Measurements from ENCODE around the gene TEX11.
"Not testable (repeated sequence)": the region's sequence is repeated elsewhere in the genome, so short reads cannot be mapped to it uniquely, and the experiment has no call there.

Gene TEX11

DNA sequence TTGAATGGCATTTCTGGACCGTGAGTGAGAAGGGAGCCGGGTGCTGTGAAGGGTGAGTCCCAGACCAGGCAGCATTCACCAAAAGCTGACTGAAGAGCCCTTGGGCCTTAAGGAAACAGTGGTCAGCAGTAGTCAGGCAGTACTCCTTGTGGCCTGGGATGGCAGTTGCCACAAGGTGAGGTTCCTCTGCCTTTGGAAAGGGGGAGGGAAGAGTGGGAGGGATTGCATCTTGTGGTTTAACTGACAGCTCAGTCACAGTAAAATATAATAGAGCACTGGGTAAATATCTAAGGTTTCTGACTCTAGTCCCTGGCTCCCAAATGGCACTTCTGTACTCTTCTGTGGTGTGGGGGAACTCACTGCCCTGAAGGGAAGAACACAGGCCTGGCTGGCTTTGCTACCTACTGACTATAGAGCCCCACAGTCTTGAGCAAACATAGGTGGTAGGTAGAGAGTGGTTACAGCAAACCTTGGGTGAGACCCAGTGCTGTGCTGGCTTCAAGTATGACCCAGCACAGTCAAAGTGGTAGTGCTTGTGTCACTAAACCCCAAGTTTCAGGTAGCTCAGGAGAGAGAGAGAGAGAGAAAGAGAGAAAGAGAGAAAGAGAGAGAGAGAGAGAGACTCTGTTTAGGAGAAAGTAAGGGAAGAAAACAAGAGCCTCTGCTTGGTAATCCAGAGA lies 154.2 kb downstream of the TEX11 start:
- no peak for DNase-seq

GRCh38 chrX:70733774-70734173 lies 174.7 kb downstream of the TEX11 start:
- not testable (repeated sequence) for DNase-seq

DNA sequence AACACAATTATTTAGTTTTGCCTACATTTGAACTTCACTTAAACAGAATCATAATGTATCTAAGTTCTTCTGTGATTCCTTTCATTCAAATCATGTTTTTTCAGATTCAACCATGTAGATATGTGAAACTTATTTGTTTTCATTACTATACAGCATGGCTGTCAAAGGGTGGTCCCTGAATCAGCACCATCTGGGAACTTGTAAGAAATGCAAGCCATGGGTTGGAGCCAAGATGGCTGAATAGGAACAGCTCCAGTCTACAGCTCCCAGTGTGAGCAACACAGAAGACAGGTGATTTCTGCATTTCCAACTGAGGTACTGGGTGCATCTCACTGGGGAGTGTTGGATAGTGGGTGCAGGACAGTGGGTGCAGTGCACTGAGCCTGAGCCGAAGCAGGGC lies 180.6 kb downstream of the TEX11 start:
- not testable (repeated sequence) for DNase-seq

GRCh38 chrX:70720721-70721120 lies 187.8 kb downstream of the TEX11 start:
- no peak for DNase-seq

- not testable (repeated sequence) for DNase-seq
Measured at GRCh38 chrX:70711336-70711735, 197.2 kb downstream of the TEX11 start.

- DNase-seq: no peak
Measured at GRCh38 chrX:70694339-70695122, 214.0 kb downstream of the TEX11 start.

GRCh38 chrX:70679455-70679854 lies 229.1 kb downstream of the TEX11 start:
- not testable (repeated sequence) for DNase-seq

GRCh38 chrX:70675284-70675683 lies 233.2 kb downstream of the TEX11 start:
- DNase-seq: no peak

DNA sequence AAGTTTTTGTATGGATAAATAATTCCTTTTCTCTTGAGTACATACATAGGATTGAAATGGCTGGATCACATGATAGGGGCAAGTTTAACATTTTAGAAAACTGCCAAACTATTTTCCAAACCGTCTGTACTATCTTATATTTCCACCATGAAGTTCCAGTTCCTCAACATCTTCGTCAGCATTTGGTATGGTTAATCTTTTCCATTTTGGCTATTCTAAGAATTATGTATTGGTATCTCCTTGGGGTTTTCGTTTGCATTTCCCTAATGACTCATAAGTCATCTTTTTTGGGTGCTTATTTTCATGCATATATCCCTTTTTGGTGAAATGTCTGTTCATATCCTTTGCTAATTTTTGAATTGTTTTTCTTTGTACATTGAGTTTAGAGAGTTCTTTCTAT lies 236.2 kb downstream of the TEX11 start:
- DNase-seq: no peak

- DNase-seq: no peak
Measured at GRCh38 chrX:70669120-70669519, 239.4 kb downstream of the TEX11 start.

- DNase-seq: peak; percentile 1
Measured at GRCh38 chrX:70664726-70665125, 243.8 kb downstream of the TEX11 start.

- DNase-seq: not testable (repeated sequence)
Measured at GRCh38 chrX:70661124-70661523, 247.4 kb downstream of the TEX11 start.

- DNase-seq: not testable (repeated sequence)
Measured at GRCh38 chrX:70657546-70657945, 251.0 kb downstream of the TEX11 start.

DNA sequence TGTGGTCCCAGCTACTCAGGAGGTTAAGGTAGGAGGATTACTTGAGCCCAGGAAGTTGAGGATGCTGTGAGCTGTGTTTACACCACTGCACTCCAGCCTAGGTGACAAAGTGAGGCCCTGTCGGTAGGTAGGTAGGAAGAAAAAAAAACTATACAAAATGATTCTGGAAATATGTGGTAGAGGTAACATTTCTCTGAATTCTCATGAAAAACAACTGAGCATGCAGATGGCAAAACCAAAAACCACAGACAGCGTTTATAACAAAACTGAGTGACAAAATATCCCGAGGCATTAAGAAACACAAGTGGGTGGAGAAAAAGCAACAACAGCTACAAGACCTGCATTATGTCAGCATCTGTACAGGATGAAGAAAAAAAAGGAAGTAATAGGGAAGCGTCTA lies 252.2 kb downstream of the TEX11 start:
- DNase-seq: no peak

- not testable (repeated sequence) for DNase-seq
Measured at GRCh38 chrX:70647910-70648309, 260.6 kb downstream of the TEX11 start.

DNA sequence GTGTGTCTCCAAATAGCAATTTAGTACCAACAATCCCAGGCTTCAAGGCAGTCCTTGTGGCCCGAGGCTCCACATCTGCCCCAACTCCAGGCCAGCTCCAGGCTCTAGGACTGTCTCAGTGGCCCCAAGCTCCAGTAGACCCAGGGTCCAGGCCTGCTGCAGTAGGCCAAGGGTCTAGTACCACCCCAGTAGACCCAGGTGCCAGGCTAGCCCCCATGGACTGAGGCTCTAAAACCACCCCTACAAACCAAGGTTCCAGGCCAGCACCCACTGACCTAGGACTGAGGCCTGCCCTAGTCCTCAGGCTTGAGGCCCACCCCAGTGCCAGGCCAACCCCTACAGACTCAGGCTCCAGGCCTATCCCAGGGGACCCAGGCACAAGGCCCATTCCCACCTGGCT lies 272.3 kb downstream of the TEX11 start:
- DNase-seq: no peak

GRCh38 chrX:70635669-70636068 lies 272.8 kb downstream of the TEX11 start:
- no peak for DNase-seq

DNA sequence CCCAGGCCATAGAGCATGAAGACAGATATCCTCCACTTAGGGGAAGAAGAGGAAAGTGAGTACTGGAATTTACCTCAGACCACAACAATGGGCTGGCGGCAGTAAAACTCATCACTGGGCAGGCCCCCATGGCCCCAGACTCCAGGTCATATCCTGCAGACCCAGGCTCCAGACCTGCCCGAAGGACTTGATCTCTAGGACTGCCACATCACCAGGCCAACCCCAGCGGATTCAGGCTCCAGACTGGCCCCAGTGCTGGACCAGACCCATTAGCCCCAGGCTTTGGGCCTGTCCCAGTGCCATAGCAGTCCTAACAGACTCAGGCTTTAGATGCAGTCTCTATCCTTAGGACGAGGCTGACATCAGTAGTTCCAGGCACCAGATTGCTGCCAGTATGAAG lies 273.3 kb downstream of the TEX11 start:
- no peak for DNase-seq

GRCh38 chrX:70621743-70622142 lies 286.8 kb downstream of the TEX11 start:
- no peak for DNase-seq

- no peak for DNase-seq
Measured at GRCh38 chrX:70618467-70618866, 290.0 kb downstream of the TEX11 start.

GRCh38 chrX:70613295-70613694 lies 295.2 kb downstream of the TEX11 start:
- DNase-seq: no peak

DNA sequence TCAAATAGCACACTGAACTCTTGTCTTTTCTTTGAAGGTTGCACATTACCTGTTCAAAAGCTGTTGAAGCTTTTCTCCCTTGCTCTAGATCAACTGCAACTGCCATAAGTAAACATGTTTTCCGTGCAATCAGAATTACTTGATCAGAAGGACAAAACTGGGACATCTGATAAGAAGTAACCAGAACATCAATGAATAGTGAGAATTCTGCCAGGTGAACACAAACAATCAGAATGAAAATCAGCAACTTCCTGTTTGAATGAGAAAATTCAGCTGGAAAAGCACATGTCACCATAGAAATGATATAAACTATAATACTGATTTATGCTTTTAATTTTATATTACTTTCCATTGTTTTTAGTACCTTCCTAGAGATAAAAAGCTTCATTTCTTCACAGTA lies 303.2 kb downstream of the TEX11 start:
- no peak for DNase-seq

GRCh38 chrX:70592091-70592490 lies 316.4 kb downstream of the TEX11 start:
- DNase-seq: no peak

DNA sequence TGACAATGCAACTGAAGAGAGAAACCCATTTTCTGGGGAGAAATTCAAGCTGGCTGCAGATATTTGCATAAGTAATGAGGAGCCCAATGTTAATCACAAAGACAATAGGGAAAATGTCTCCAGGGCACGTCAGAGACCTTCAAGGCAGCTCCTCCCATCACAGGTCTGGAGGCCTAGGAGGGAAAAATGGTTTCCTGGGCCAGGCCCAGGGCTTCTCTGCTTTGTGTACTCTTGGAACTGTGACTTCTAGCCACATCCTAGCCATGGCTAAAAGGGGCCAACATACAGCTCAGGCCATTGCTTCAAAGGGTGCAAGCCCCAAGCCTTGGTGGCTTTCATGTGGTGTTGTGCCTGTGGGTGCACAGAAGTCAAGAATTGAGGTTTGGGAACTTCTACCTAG lies 321.4 kb downstream of the TEX11 start:
- not testable (repeated sequence) for DNase-seq

DNA sequence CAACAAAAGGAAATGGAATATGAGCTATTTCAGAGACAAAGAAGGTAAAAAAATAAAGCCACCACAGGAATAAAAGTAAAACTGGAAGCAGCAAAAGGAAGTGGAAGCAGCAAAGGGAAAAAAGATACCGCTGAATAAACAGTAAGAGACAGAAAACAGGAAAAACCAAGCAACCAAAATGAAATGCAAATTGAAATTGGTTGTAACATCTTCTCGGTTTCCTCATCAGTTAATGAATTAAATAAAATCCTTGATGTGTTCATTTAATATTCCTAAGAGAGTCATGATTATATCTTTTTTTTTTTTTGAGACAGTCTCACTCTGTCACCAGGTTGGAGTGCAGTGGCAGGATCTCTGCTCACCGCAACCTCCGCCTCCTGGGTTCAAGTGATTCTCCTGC lies 331.1 kb downstream of the TEX11 start:
- no peak for DNase-seq

Measured in kidney glomerular epithelial cell (primary cell).